Mesothelial cell of epicardium (in vitro differentiated cells): ENCODE results near the gene RAB5B. TPM values are rescaled to one million over a fixed set of nuclear protein-coding genes. Genes with fewer than 3 reads are reported as not detected.
"Not testable (repeated sequence)": the region's sequence is repeated elsewhere in the genome, so short reads cannot be mapped to it uniquely, and the experiment has no call there.

Source experiments
- DNase-seq, 2 experiments: peaks; one replicate each; pipeline ENCODE4 v3.0.0; 2021; ENCODE audit warnings: low spot score in 2 of 2; ENCODE audit not compliant: unreplicated experiment in 2 of 2
- H3K27ac Mint-ChIP-seq: 2 replicates; pipeline ENCODE4 v1.8.0; 2021; ENCODE audit warnings: mixed read lengths
- H3K27me3 Mint-ChIP-seq: 2 replicates; pipeline ENCODE4 v1.8.0; 2021; ENCODE audit warnings: low read depth, mixed read lengths
- H3K36me3 Mint-ChIP-seq: 2 replicates; pipeline ENCODE4 v1.8.0; 2021; ENCODE audit warnings: mixed read lengths
- H3K4me1 Mint-ChIP-seq: 2 replicates; pipeline ENCODE4 v1.8.0; 2021; ENCODE audit warnings: mixed read lengths
- H3K4me3 Mint-ChIP-seq: 2 replicates; pipeline ENCODE4 v1.8.0; 2021; ENCODE audit warnings: mild to moderate bottlenecking, moderate library complexity, mixed read lengths
- H3K9me3 Mint-ChIP-seq: 2 replicates; pipeline ENCODE4 v1.8.0; 2021; ENCODE audit warnings: mixed read lengths
- CTCF ChIP-seq: fragments of 200-600 bp; sonication (generic); IDR thresholded peaks from one replicate; pipeline ENCODE4 v1.5.0; 2021; ENCODE audit warnings: antibody characterized with exemption; ENCODE audit not compliant: unreplicated experiment
- total RNA-seq: library from RNA; stranded (reverse); gene quantifications from 3 replicates; pipeline ENCODE4 v1.2.1, GENCODE V29; 2021

The RAB5B gene
- total RNA-seq, 1 donor from 2014 or later, result 101 TPM

GRCh38 chr12:56040151-56040550 is 66.3 kb downstream of the RAB5B start:
- Mint-ChIP-seq H3K27me3 (no peaks in the 10 kb centered on the region), H3K36me3 (peaks cover 30% of the 10 kb centered on the region), H3K4me1 (peaks cover 19% of the 10 kb centered on the region), H3K4me3 (no peak overlapping the region), H3K27ac (no peak overlapping the region), H3K9me3 (no peaks in the 10 kb centered on the region)
- DNase-seq, result no peak
- no peak for TF ChIP-seq CTCF

- peak overlapping the region; percentile 96 for H3K4me3 Mint-ChIP-seq
- H3K4me1 Mint-ChIP-seq, result peaks cover 19% of the 10 kb centered on the region
- no peaks in the 10 kb centered on the region for H3K9me3 Mint-ChIP-seq
- H3K27me3 Mint-ChIP-seq, result no peaks in the 10 kb centered on the region
- H3K27ac Mint-ChIP-seq, result peak overlapping the region; percentile 92
- peak in 1 of 2 experiments; percentile 40 for DNase-seq
- no peak for TF ChIP-seq CTCF
- H3K36me3 Mint-ChIP-seq, result peaks cover 21% of the 10 kb centered on the region
Measured at GRCh38 chr12:56040963-56041551, 67.2 kb downstream of the RAB5B start.

DNA sequence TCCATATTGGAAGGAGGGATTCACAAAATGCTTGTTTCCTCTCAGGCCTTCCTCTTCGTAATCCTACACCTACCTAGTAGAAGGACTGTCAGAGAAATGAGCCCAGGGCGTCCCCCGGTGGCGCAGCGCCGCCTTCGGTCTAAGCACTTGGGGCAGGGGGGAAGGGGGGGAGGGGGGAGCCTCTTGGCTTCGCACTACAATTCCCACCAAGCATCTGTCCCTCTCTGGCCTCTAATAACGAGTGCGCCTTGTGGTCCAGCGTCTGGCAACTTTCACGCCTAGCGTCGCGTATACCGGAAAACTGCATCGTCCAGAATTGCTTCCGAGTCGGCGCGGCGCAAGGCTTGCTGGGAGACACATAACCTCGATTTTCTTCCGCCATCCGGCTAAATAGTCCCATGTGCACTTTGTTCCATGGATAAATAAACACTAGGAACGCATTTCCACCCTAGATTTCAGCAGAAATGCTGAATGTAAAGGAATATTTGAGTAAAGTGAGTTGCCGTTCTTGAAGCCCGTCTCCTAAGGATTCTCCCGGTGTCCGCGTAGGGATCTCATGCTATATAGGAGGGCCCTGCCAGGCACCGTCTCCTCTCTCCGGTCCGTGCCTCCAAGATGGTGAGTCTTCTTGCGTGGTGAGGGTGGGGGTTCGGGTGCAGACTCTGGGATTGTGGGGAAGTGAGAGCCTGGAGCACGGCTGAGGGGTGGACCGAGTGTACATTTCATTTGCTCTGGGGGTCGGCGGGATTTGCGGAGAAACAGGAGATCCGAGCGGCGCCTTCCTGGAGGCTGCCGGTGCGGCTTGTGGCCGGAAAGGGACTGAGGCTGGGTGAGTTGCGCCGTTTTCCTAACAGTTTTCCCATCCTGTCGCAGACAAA is 67.9 kb downstream of the RAB5B start, which contains the start of gene RPS26:
Gene RPS26 (plus strand): TSS at position 367 of the 878 bp plus-strand sequence. CDS start 249 bp downstream, at position 616.
- Mint-ChIP-seq H3K27me3 (no peaks in the 10 kb centered on the region), H3K4me1 (peaks cover 19% of the 10 kb centered on the region), H3K9me3 (no peaks in the 10 kb centered on the region), H3K36me3 (peaks cover 17% of the 10 kb centered on the region), H3K27ac (peak within 1 kb of the TSS; percentile 98), H3K4me3 (peak within 1 kb of the TSS; percentile 96)
- peak; percentile 82 to 89 for DNase-seq
- peak; percentile 46 for TF ChIP-seq CTCF

DNA sequence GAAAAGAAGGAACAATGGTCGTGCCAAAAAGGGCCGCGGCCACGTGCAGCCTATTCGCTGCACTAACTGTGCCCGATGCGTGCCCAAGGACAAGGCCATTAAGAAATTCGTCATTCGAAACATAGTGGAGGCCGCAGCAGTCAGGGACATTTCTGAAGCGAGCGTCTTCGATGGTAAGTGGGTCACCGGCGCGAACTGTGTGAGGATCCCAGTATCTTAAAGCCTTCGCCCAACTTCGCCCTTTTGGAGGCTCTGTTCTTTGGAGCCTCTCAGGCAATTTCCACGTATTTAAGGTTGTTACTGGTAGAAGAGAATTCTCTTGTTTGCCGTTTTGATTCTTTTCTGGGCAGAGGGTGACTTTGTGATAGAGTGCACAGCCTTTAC is 68.5 kb downstream of the RAB5B start:
- peak overlapping the region; percentile 96 for H3K4me3 Mint-ChIP-seq

DNA sequence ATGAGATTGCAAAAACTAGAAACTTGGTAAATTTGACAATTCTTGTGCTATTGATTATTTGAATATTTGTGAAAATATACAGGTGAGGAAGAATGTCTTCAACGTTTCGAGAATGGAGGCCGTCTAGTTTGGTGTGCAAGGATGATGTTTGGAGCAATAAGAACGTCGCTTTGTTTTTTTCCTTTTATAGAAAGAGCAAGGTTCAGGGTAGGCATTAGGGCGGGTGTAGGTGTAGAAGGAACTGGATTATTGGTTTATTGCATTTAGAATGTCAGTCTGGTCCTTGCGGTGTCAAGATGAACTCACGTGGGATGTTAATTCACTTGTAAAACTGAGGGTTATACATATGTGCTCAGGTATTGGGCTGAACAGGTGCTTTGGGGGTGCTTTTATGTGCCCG is 69.0 kb downstream of the RAB5B start:
- Mint-ChIP-seq H3K36me3 (peaks cover 14% of the 10 kb centered on the region), H3K4me1 (peaks cover 22% of the 10 kb centered on the region), H3K4me3 (peak overlapping the region; percentile 96), H3K27ac (peak overlapping the region; percentile 98), H3K9me3 (no peaks in the 10 kb centered on the region), H3K27me3 (no peaks in the 10 kb centered on the region)
- DNase-seq, result no peak
- TF ChIP-seq CTCF, result no peak

More for the DNA sequence above, 68.5 kb downstream of the RAB5B start:
- DNase-seq, H3K9me3 Mint-ChIP-seq, H3K27me3 Mint-ChIP-seq: not testable (repeated sequence)
- Mint-ChIP-seq H3K27ac (peak overlapping the region; percentile 98), H3K36me3 (peaks cover 16% of the 10 kb centered on the region), H3K4me1 (peaks cover 22% of the 10 kb centered on the region)

Other genes starting within 250 kb of the RAB5B start
- gene CD63, start 245.1 kb upstream of the RAB5B start, total RNA-seq, result 429 to 438 TPM (median 438 TPM) in 3 replicates
- 17.0 to 18.7 TPM (median 18.1 TPM) in 3 replicates for gene GDF11, start 231.0 kb upstream of the RAB5B start, total RNA-seq
- 67.9 to 73.2 TPM (median 71.5 TPM) in 3 replicates for gene SARNP, start 156.4 kb upstream of the RAB5B start, total RNA-seq
- gene ORMDL2, start 156.0 kb upstream of the RAB5B start, total RNA-seq, result 24.8 to 28.3 TPM (median 26.3 TPM) in 3 replicates
- gene DNAJC14, start 144.5 kb upstream of the RAB5B start, total RNA-seq, result 37.8 to 38.5 TPM (median 38.3 TPM) in 3 replicates
- gene MMP19, start 131.1 kb upstream of the RAB5B start, total RNA-seq, result 3.1 to 3.3 TPM (median 3.3 TPM) in 3 replicates
- 21.1 to 23.8 TPM (median 22.9 TPM) in 3 replicates for gene PYM1, start 46.2 kb upstream of the RAB5B start, total RNA-seq
- 29.7 to 42.2 TPM (median 33.5 TPM) in 3 replicates for gene DGKA, start 42.9 kb upstream of the RAB5B start, total RNA-seq
- gene PMEL, start 8.0 kb upstream of the RAB5B start, total RNA-seq, result 3.6 to 5.3 TPM (median 5.1 TPM) in 3 replicates
- 52.0 to 54.0 TPM (median 52.4 TPM) in 3 replicates for gene CDK2, start 7.2 kb upstream of the RAB5B start, total RNA-seq
- gene SUOX, start 23.2 kb downstream of the RAB5B start, total RNA-seq, result 37.1 to 38.9 TPM (median 38.1 TPM) in 3 replicates
- gene IKZF4, start 47.0 kb downstream of the RAB5B start, total RNA-seq, result 16.2 to 22.5 TPM (median 18.6 TPM) in 3 replicates
- gene RPS26, start 67.8 kb downstream of the RAB5B start, total RNA-seq, result 20.6 to 25.7 TPM (median 25.2 TPM) in 3 replicates
- 58.2 to 59.1 TPM (median 59.0 TPM) in 3 replicates for gene ERBB3, start 106.1 kb downstream of the RAB5B start, total RNA-seq
- 90.4 to 96.7 TPM (median 91.4 TPM) in 3 replicates for gene PA2G4, start 130.5 kb downstream of the RAB5B start, total RNA-seq
- 3,814 to 4,057 TPM (median 4,017 TPM) in 3 replicates for gene RPL41, start 142.6 kb downstream of the RAB5B start, total RNA-seq
- gene ZC3H10, start 144.2 kb downstream of the RAB5B start, total RNA-seq, result 7.8 to 9.2 TPM (median 8.0 TPM) in 3 replicates
- 64.7 to 69.4 TPM (median 67.2 TPM) in 3 replicates for gene ESYT1, start 154.2 kb downstream of the RAB5B start, total RNA-seq
- gene MYL6B, start 178.5 kb downstream of the RAB5B start, total RNA-seq, result 150 to 151 TPM (median 150 TPM) in 3 replicates
- 800 to 830 TPM (median 827 TPM) in 3 replicates for gene MYL6, start 184.3 kb downstream of the RAB5B start, total RNA-seq
- 158 to 177 TPM (median 171 TPM) in 3 replicates for gene SMARCC2, start 215.4 kb downstream of the RAB5B start, total RNA-seq
- 47.1 to 49.6 TPM (median 48.1 TPM) in 3 replicates for gene RNF41, start 247.8 kb downstream of the RAB5B start, total RNA-seq